ENCODE results near the gene PKHD1. TPM values are rescaled to one million over a fixed set of nuclear protein-coding genes. Genes with fewer than 3 reads are reported as not detected.

PKHD1 gene
- total RNA-seq, 1 experiment from 2014 or later: 0.09 TPM

DNA sequence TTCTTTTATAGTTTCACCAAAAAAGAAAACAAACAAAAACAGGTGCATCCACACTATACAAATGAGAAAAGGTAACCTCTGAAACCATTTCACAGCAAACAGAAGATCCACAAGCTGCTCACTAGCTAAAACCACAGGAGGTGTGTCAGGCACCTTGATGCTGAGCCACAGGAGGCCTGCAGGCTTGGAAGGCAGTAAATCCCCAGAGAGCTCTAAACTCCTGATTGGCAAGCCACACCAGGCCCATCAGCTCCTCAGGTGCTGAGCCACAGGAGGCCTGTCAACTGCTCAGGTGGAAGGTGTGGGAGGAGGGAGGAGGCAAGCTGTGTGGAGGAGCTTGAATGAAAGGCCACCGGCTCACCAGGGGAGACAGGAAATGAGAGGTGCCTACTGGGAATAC, 273.0 kb downstream of the PKHD1 start:
- no peaks in the 10 kb centered on the region for H3K9me3 ChIP-seq (ENCODE audit: control insufficient read depth, low read depth, low read length)
- no peak overlapping the region for H3K56ac ChIP-seq (ENCODE audit: insufficient read length, low read depth, low read length)
- DNase-seq: peak; percentile 76
- TF ChIP-seq, protein P1, sequence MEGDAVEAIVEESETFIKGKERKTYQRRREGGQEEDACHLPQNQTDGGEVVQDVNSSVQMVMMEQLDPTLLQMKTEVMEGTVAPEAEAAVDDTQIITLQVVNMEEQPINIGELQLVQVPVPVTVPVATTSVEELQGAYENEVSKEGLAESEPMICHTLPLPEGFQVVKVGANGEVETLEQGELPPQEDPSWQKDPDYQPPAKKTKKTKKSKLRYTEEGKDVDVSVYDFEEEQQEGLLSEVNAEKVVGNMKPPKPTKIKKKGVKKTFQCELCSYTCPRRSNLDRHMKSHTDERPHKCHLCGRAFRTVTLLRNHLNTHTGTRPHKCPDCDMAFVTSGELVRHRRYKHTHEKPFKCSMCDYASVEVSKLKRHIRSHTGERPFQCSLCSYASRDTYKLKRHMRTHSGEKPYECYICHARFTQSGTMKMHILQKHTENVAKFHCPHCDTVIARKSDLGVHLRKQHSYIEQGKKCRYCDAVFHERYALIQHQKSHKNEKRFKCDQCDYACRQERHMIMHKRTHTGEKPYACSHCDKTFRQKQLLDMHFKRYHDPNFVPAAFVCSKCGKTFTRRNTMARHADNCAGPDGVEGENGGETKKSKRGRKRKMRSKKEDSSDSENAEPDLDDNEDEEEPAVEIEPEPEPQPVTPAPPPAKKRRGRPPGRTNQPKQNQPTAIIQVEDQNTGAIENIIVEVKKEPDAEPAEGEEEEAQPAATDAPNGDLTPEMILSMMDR (conservative IDR thresholded peaks at IDR 0.05): no peak
- H3K14ac ChIP-seq (ENCODE audit: insufficient read depth, low read length): no peak overlapping the region
- no peaks in the 10 kb centered on the region for H3K79me2 ChIP-seq (ENCODE audit: insufficient read depth, low read length)
- no peak overlapping the region for H2AK5ac ChIP-seq (ENCODE audit: insufficient read length, low read length)
- no peak overlapping the region for H2BK120ac ChIP-seq (ENCODE audit: low read depth, low read length, poor library complexity, severe bottlenecking)
- H3K9ac ChIP-seq (ENCODE audit: extremely low read depth, insufficient read length, low read length): no peak overlapping the region
- no peak overlapping the region for H2BK20ac ChIP-seq (ENCODE audit: low read depth, low read length, poor library complexity, severe bottlenecking)
- Mint-ChIP-seq H3K27ac (peak overlapping the region in 2 of 3 experiments; percentile 77 to 88; a peak in 4 of 7 replicates), H3K4me3 (no peak overlapping the region), H3K27me3 (ENCODE audit: low read depth) (peaks cover 11% of the 10 kb centered on the region), H3K4me1 (peaks cover 33 to 38% of the 10 kb centered on the region in 2 experiments), H3K9me3 (peaks cover 3 to 15% of the 10 kb centered on the region in 2 experiments; a peak in 4 of 5 replicates), H3K36me3 (ENCODE audit: insufficient read depth in 1 of 3, low read depth in 3 of 3) (peaks cover 0 to 7% (median 6%) of the 10 kb centered on the region in 3 experiments; a peak in 5 of 7 replicates)
- H2AFZ ChIP-seq (ENCODE audit: low read length): no peak overlapping the region
- no peak overlapping the region for H3K23ac ChIP-seq (ENCODE audit: insufficient read length, low read depth, low read length)
- no peak overlapping the region for H4K91ac ChIP-seq (ENCODE audit: insufficient read length, low read depth, low read length)
- no peak overlapping the region for H4K8ac ChIP-seq (replicated peaks; ENCODE audit: insufficient read length, low read depth, low read length)
- no peaks in the 10 kb centered on the region for H3K27me3 ChIP-seq (ENCODE audit: insufficient read depth, low read length)
- H4K20me1 ChIP-seq (ENCODE audit: control insufficient read depth, insufficient read depth, insufficient read length): no peaks in the 10 kb centered on the region
- no peak overlapping the region for H2BK12ac ChIP-seq (ENCODE audit: insufficient read length, low read depth, low read length)
- no peaks in the 10 kb centered on the region for H3K79me1 ChIP-seq (ENCODE audit: insufficient read depth, low read depth, low read length, poor library complexity, severe bottlenecking)
- H2BK15ac ChIP-seq (ENCODE audit: low read depth, low read length): no peak overlapping the region
- no peak overlapping the region for H3T11ph ChIP-seq (ENCODE audit: low read length)
- H3K4me1 ChIP-seq (ENCODE audit: insufficient read depth, low read length): peaks cover 8% of the 10 kb centered on the region; the same call in 1 of the 2 replicates
- no peak overlapping the region for H3K4me2 ChIP-seq (ENCODE audit: insufficient read depth, insufficient read length, low read length)
- H3K18ac ChIP-seq (ENCODE audit: insufficient read length, low read depth, low read length): no peak overlapping the region
- no peak overlapping the region for H2BK5ac ChIP-seq (ENCODE audit: insufficient read length, low read length)
- H3K4ac ChIP-seq (ENCODE audit: low read depth, low read length): no peak overlapping the region
- no peak overlapping the region for H3K27ac ChIP-seq (ENCODE audit: insufficient read length, low read depth, low read length)
- H4K5ac ChIP-seq (ENCODE audit: insufficient read length, low read depth, low read length): no peak overlapping the region
- no peaks in the 10 kb centered on the region for H3K23me2 ChIP-seq (ENCODE audit: insufficient read length, low read depth, low read length, poor library complexity, severe bottlenecking)
- WGBS (ENCODE audit: extremely low coverage, insufficient read length, low lambda C conversion rate): no CpG with 5 or more reads among the region's 1 CpG
